Testis (tissue), 3 donors: Measurements from ENCODE around the gene VSX1. TPM values are rescaled to one million over a fixed set of nuclear protein-coding genes. Genes with fewer than 3 reads are reported as not detected.

Experiments used
- DNase-seq: peaks from one replicate; pipeline ENCODE4 v3.0.0-alpha.2; 2019
- H3K27ac ChIP-seq, 2 donors: fragments of 200-600 bp; sonication (generic); one replicate each; pipeline ENCODE4 v1.5.1; 2019
- H3K27me3 ChIP-seq: fragments of 200-600 bp; sonication (generic); one replicate; pipeline ENCODE4 v1.5.1; 2019
- H3K36me3 ChIP-seq: fragments of 200-600 bp; sonication (generic); one replicate; pipeline ENCODE4 v1.5.1; 2017; ENCODE audit warnings: low read depth; ENCODE audit errors: missing control alignments
- H3K4me1 ChIP-seq: fragments of 200-600 bp; sonication (generic); one replicate; pipeline ENCODE4 v1.5.1; 2019
- H3K4me3 ChIP-seq, 2 donors: fragments of 200-600 bp; sonication (generic); one replicate each; pipeline ENCODE4 v1.5.1; 2017 to 2019
- H3K9me3 ChIP-seq: fragments of 200-600 bp; sonication (generic); one replicate; pipeline ENCODE4 v1.5.1; 2017
- CTCF ChIP-seq, 3 experiments: fragments of 450-650 bp in 2 of 3; fragments of 200-600 bp in 1 of 3; sonication (generic) in 1 of 3; IDR thresholded peaks; one replicate each; pipeline ENCODE4 v1.5.1; 2016 to 2019; ENCODE audit warnings: antibody characterized with exemption in 3 of 3, mild to moderate bottlenecking in 2 of 3, moderate library complexity in 1 of 3
- POLR2A ChIP-seq: fragments of 450-650 bp; IDR thresholded peaks from one replicate; pipeline ENCODE4 v1.6.1; 2017; ENCODE audit warnings: antibody characterized with exemption, mild to moderate bottlenecking, moderate library complexity
- WGBS, 2 donors: methylation state at CpG; one replicate each; pipeline ENCODE4 v1.1.5; 2018; 5-methylcytosine and 5-hydroxymethylcytosine counted together
- intact Hi-C: fragments of 100-400 bp; cut with DNase I; formaldehyde crosslinking; loops from one replicate; pipeline ENCODE4 v1.15.1; 2023; ENCODE audit warnings: low total_unique reads
- polyA plus RNA-seq: library from polyadenylated mRNA; stranded (reverse); fragments of 350-450 nt; fragmentation: Illumina TruSeq; extraction: RNeasy Lipid Tissue Mini Kit (QIAGEN cat#74804); gene quantifications from one replicate; pipeline ENCODE4 v1.2.3, GENCODE V29; 2014; ENCODE audit warnings: low read depth, low replicate concordance; ENCODE audit not compliant: insufficient read depth
- total RNA-seq, 2 donors: library from RNA; depleted of rRNA; stranded (reverse); fragments of >200 nt; gene quantifications; one replicate each; pipeline ENCODE4 v1.2.3, GENCODE V29; 2016

Gene VSX1
- total and polyA plus RNA-seq, 3 donors from 2014 or later: 0.16 to 0.38 (median 0.37) TPM

GRCh38 chr20:25042531-25043498 is 39.1 kb downstream of the VSX1 start:
- H3K4me1 ChIP-seq: peaks cover 70% of the 10 kb centered on the region
- WGBS, 2 donors: 68 to 87% methylated on average over 6 to 14 of the region's 14 CpGs
- no peak for TF ChIP-seq POLR2A
- TF ChIP-seq CTCF (IDR thresholded peaks at IDR 0.05): no peak
- H3K4me3 ChIP-seq: no peak overlapping the region
- no peaks in the 10 kb centered on the region for H3K27me3 ChIP-seq
- peak; percentile 42 for DNase-seq
- intact Hi-C loops: no loop called here
- H3K9me3 ChIP-seq: no peaks in the 10 kb centered on the region
- no peaks in the 10 kb centered on the region for H3K36me3 ChIP-seq
- peak overlapping the region; percentile 19 to 69 for H3K27ac ChIP-seq

GRCh38 chr20:25041813-25042530 is 40.0 kb downstream of the VSX1 start:
- peaks cover 74% of the 10 kb centered on the region for H3K4me1 ChIP-seq
- TF ChIP-seq POLR2A: no peak
- TF ChIP-seq CTCF (IDR thresholded peaks at IDR 0.05): no peak
- intact Hi-C loops: no loop called here
- 83 to 94% methylated on average over 11 to 21 of the region's 21 CpGs for WGBS, 2 donors
- H3K36me3 ChIP-seq: no peaks in the 10 kb centered on the region
- no peaks in the 10 kb centered on the region for H3K9me3 ChIP-seq
- DNase-seq: no peak
- H3K27me3 ChIP-seq: no peaks in the 10 kb centered on the region
- H3K4me3 ChIP-seq: no peak overlapping the region
- peak overlapping the region in 1 of 2 donors; percentile 69 for H3K27ac ChIP-seq

- intact Hi-C loops: no loop called here
- no peaks in the 10 kb centered on the region for H3K9me3 ChIP-seq
- H3K27ac ChIP-seq: peak overlapping the region; percentile 33 to 77
- no peaks in the 10 kb centered on the region for H3K27me3 ChIP-seq
- 33 to 38% methylated on average over 6 of the region's 6 CpGs for WGBS, 2 donors
- H3K4me1 ChIP-seq: peaks cover 90% of the 10 kb centered on the region
- TF ChIP-seq CTCF (IDR thresholded peaks at IDR 0.05) (no peak), POLR2A (no peak)
- no peak overlapping the region for H3K4me3 ChIP-seq
- no peaks in the 10 kb centered on the region for H3K36me3 ChIP-seq
- peak; percentile 86 for DNase-seq
Observed at GRCh38 chr20:25040438-25040831, 41.5 kb downstream of the VSX1 start.

GRCh38 chr20:25039697-25040437 is 42.1 kb downstream of the VSX1 start:
- intact Hi-C loops: no loop called here
- Histone ChIP-seq H3K4me1 (peaks cover 89% of the 10 kb centered on the region), H3K27me3 (no peaks in the 10 kb centered on the region), H3K4me3 (no peak overlapping the region), H3K9me3 (no peaks in the 10 kb centered on the region), H3K27ac (peak overlapping the region; percentile 33 to 77), H3K36me3 (no peaks in the 10 kb centered on the region)
- DNase-seq: peak; percentile 93
- 29 to 42% methylated on average over 9 of the region's 9 CpGs for WGBS, 2 donors
- no peak for TF ChIP-seq CTCF (IDR thresholded peaks at IDR 0.05)
